Gastrocnemius medialis (tissue), 4 donors: ENCODE data around the gene TTLL12.

Source experiments
- POLR2A ChIP-seq, 2 donors: fragments of 450-650 bp; IDR thresholded peaks; one replicate each; pipeline ENCODE4 v1.6.1; 2017; ENCODE audit warnings: antibody characterized with exemption in 2 of 2, mild to moderate bottlenecking in 2 of 2, moderate library complexity in 2 of 2
- TF ChIP-seq, protein P1 (sequence below), 5 experiments: fragments of 450-650 bp in 3 of 5; fragments of 200-600 bp in 2 of 5; sonication (generic) in 2 of 5; IDR thresholded peaks in 4 of 5; conservative IDR thresholded peaks in 1 of 5; 1 replicate in 4 of 5; 2 replicates in 1 of 5; pipeline ENCODE4 v1.5.1; 2016 to 2019; ENCODE audit warnings: antibody characterized with exemption in 5 of 5, mild to moderate bottlenecking in 3 of 5, moderate library complexity in 3 of 5

GRCh38 chr22:43200031-43200430 is 13.1 kb upstream of the TTLL12 start:
- TF ChIP-seq, protein P1, sequence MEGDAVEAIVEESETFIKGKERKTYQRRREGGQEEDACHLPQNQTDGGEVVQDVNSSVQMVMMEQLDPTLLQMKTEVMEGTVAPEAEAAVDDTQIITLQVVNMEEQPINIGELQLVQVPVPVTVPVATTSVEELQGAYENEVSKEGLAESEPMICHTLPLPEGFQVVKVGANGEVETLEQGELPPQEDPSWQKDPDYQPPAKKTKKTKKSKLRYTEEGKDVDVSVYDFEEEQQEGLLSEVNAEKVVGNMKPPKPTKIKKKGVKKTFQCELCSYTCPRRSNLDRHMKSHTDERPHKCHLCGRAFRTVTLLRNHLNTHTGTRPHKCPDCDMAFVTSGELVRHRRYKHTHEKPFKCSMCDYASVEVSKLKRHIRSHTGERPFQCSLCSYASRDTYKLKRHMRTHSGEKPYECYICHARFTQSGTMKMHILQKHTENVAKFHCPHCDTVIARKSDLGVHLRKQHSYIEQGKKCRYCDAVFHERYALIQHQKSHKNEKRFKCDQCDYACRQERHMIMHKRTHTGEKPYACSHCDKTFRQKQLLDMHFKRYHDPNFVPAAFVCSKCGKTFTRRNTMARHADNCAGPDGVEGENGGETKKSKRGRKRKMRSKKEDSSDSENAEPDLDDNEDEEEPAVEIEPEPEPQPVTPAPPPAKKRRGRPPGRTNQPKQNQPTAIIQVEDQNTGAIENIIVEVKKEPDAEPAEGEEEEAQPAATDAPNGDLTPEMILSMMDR (IDR thresholded peaks at IDR 0.05 in 4 of 5, conservative IDR thresholded peaks at IDR 0.05 in 1 of 5) = no peak
- no peak for TF ChIP-seq POLR2A (IDR thresholded peaks at IDR 0.05)
